ENCODE results near the gene OR2M3. TPM values are rescaled to one million over a fixed set of nuclear protein-coding genes. Genes with fewer than 3 reads are reported as not detected.

The OR2M3 gene
- total RNA-seq, 2 donors from 2014 or later = not detected

DNA sequence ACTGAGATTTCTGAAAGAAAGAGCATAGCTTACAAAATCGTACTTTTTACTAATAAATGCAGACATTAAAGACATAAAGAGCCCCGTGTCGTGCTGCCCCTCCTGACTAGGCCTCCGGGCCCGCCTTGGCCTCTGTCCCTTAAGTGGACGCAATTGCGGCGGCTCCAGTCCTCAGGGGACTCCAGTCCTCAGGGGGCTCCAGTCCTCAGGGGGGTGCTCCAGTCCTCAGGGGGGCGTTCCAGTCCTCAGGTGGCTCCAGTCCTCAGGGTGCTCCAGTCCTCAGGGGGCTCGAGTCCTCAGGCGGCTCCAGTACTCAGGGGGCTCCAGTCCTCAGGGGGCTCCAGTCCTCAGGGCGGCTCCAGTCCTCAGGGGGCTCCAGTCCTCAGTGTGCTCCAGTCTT lies 33.0 kb upstream of the OR2M3 start:
- no peak overlapping the region for H3K4me3 ChIP-seq
- H3K4me1 ChIP-seq = no peaks in the 10 kb centered on the region
- no peaks in the 10 kb centered on the region for H3K9me3 ChIP-seq
- no peak for DNase-seq
- TF ChIP-seq POLR2A (IDR thresholded peaks at IDR 0.05) = no peak
- TF ChIP-seq, protein P1, sequence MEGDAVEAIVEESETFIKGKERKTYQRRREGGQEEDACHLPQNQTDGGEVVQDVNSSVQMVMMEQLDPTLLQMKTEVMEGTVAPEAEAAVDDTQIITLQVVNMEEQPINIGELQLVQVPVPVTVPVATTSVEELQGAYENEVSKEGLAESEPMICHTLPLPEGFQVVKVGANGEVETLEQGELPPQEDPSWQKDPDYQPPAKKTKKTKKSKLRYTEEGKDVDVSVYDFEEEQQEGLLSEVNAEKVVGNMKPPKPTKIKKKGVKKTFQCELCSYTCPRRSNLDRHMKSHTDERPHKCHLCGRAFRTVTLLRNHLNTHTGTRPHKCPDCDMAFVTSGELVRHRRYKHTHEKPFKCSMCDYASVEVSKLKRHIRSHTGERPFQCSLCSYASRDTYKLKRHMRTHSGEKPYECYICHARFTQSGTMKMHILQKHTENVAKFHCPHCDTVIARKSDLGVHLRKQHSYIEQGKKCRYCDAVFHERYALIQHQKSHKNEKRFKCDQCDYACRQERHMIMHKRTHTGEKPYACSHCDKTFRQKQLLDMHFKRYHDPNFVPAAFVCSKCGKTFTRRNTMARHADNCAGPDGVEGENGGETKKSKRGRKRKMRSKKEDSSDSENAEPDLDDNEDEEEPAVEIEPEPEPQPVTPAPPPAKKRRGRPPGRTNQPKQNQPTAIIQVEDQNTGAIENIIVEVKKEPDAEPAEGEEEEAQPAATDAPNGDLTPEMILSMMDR (IDR thresholded peaks at IDR 0.05) = no peak
- intact Hi-C loops (cut with DNase I) = no loop called here
- H3K27me3 ChIP-seq = no peaks in the 10 kb centered on the region
- WGBS, 2 donors = 74 to 84% methylated on average over 8 to 12 of the region's 12 CpGs
- no peak overlapping the region for H3K27ac ChIP-seq
- ATAC-seq = no peak
- no peaks in the 10 kb centered on the region for H3K36me3 ChIP-seq (replicated peaks in 1 of 2; ENCODE audit: insufficient read depth in 1 of 2, low read depth in 2 of 2)

DNA sequence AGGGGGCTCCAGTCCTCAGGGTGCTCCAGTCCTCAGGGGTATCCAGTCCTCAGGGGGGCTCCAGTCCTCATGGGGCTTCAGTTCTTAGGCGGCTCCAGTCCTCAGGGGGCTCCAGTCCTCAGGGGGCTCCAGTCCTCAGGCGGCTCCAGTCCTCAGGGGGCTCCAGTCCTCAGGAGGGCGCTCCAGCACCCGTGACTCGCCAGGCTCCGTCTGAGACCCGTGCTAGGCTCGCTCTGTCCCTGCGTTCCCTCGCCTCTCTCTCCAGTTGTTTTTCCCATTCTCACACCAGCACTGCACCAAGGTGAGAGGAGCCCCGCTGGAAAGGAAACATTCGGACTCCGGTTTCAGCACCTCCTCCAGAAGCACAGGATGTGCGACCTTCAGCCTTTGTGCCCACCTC lies 31.9 kb upstream of the OR2M3 start:
- Histone ChIP-seq H3K9me3 (no peaks in the 10 kb centered on the region), H3K27ac (no peak overlapping the region), H3K36me3 (replicated peaks in 1 of 2; ENCODE audit: insufficient read depth in 1 of 2, low read depth in 2 of 2) (no peaks in the 10 kb centered on the region), H3K4me3 (no peak overlapping the region), H3K4me1 (no peaks in the 10 kb centered on the region), H3K27me3 (no peaks in the 10 kb centered on the region)
- ATAC-seq (no peak), DNase-seq (no peak)
- intact Hi-C loops (cut with DNase I) = no loop called here
- 83 to 85% methylated on average over 14 of the region's 14 CpGs for WGBS, 2 donors
- TF ChIP-seq, protein P1 (IDR thresholded peaks at IDR 0.05) = no peak

DNA sequence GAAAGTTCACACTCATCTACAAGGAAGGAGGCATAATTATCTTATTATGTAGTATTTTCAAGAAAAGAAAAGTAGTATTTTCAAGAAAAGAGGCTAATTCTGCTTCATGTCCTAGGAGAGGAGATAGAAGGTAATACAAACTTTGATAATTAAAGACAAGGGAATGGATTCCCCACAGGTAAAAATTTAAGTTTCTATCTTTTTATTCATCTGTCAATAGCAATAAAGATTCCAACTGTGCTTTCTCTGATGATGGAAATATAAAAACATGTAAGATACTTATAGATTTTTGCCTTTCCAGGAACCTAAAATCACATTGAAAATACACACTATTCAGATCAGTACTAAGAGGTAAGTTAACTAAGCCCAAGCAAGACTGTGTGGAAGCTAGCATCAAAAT lies 22.5 kb upstream of the OR2M3 start, which contains the start of gene OR2M2:
TSS of gene OR2M2 (plus strand) at position 301 of the 400 bp plus-strand sequence. CDS start 5,165 bp downstream, outside the sequence.
- Histone ChIP-seq H3K4me1 (no peaks in the 10 kb centered on the region), H3K27ac (no peak within 1 kb of the TSS), H3K36me3 (replicated peaks in 1 of 2; ENCODE audit: insufficient read depth in 1 of 2, low read depth in 2 of 2) (no peaks in the 10 kb centered on the region), H3K9me3 (no peaks in the 10 kb centered on the region), H3K27me3 (no peaks in the 10 kb centered on the region), H3K4me3 (no peak within 1 kb of the TSS)
- TF ChIP-seq, protein P1 (IDR thresholded peaks at IDR 0.05) = no peak
- TF ChIP-seq POLR2A (IDR thresholded peaks at IDR 0.05) = no peak
- DNase-seq (no peak), ATAC-seq (no peak)
- intact Hi-C loops (cut with DNase I) = no loop called here

DNA sequence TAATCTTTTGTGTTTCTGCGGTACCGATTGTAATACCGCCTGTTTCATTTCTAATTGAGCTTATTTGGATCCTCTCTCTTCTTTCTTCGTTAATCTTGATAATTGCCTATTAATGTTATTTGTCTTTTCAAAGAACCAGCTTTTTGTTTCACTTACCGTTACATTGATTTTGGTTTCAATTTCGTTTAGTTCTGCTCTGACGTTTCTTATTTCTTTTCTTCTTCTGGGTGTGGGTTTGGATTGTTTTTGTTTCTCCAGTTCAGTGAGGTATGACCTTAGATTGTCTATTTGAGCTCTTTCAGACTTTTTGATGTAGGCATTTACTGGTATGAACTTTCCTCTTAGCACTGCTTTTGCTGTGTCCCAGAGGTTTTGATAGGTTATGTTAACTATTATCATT lies 13.1 kb upstream of the OR2M3 start:
- 50 to 60% methylated on average over 7 of the region's 7 CpGs for WGBS, 2 donors
- Histone ChIP-seq H3K4me3 (no peak overlapping the region), H3K4me1 (no peaks in the 10 kb centered on the region), H3K27ac (no peak overlapping the region), H3K36me3 (replicated peaks in 1 of 2; ENCODE audit: insufficient read depth in 1 of 2, low read depth in 2 of 2) (no peaks in the 10 kb centered on the region), H3K27me3 (no peaks in the 10 kb centered on the region), H3K9me3 (no peaks in the 10 kb centered on the region)
- intact Hi-C loops (cut with DNase I) = no loop called here
- DNase-seq (no peak), ATAC-seq (no peak)
- TF ChIP-seq, protein P1 (IDR thresholded peaks at IDR 0.05) = no peak
- no peak for TF ChIP-seq POLR2A (IDR thresholded peaks at IDR 0.05)

DNA sequence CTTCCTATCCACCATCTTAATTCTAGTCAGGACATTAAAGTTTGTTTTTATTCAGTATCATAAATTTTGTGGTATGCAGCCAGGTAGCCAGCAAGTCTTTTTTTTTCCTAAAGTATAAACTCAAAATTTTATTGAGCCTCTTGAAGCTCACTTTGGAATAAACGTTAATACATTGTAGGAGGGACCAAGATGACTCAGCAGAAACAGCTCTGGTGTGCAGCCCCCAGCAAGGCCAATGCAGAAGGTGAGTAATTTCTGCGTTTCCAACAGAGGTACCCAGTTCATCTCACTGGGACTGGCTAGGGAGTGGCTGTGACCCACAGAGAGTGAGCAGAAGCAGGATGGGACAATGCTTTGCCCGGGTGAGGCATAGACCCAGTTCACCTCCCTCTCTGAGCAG lies 9.7 kb upstream of the OR2M3 start:
- Histone ChIP-seq H3K4me3 (no peak overlapping the region), H3K36me3 (replicated peaks in 1 of 2; ENCODE audit: insufficient read depth in 1 of 2, low read depth in 2 of 2) (no peaks in the 10 kb centered on the region), H3K27ac (no peak overlapping the region), H3K4me1 (no peaks in the 10 kb centered on the region), H3K27me3 (no peaks in the 10 kb centered on the region), H3K9me3 (no peaks in the 10 kb centered on the region)
- no peak for ATAC-seq
- no peak for TF ChIP-seq POLR2A (IDR thresholded peaks at IDR 0.05)
- TF ChIP-seq, protein P1 (IDR thresholded peaks at IDR 0.05) = no peak
- intact Hi-C loops (cut with DNase I) = no loop called here
- no peak for DNase-seq
- 36 to 54% methylated on average over 3 of the region's 3 CpGs for WGBS, 2 donors

Data from body of pancreas (tissue), 4 donors.